HG03175 (cell line): ENCODE data around the gene SNAPIN.

ENCODE experiments used
- ATAC-seq: cut with Tn5 transposase; IDR thresholded peaks from one replicate; pipeline ENCODE4 v1.9.1; 2021; ENCODE audit warnings: mild to moderate bottlenecking, moderate library complexity; ENCODE audit not compliant: unreplicated experiment

Gene SNAPIN

DNA sequence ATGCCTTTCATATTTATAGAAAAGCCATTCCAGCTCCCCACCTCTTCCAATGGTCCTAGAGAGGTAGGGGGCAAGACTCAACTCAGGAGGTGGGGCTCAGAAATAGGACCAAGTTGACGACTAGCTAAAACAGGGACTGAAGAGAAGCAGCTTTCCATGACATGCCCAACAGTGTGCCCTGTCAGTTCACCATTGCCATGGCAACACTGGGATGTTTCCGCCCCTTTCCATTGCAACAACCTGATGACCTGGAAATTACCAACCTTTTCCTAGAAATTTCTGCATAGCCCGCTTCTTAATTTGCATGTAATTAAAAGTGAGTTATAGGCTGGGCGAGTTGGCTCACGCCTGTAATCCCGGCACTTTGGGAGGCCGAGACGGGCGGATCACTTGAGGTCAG is 47.0 kb downstream of the SNAPIN start:
- ATAC-seq = no peak

DNA sequence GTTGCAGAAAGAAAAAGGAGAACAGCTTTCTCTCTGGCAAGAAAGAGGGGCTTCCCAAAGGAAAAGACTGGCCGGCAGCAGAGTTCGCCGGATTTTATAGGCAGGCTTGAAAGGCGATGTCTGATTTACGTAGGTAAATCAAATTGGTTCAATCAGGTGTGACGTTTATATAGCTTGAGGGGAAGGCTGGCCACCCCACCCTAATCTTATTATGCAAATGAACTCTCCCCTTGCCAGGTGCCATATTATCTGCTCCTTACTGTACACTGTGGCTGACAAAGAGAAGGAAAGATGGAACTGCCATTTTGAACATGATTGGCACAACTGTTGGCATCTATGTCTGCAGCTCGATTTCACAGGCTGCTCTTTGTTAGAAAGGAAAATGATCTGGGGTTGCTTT is 52.5 kb downstream of the SNAPIN start:
- no peak for ATAC-seq
